Prostate gland (tissue), 2 donors: ENCODE results near the gene CFAP100.

Experiments
- CTCF ChIP-seq, 4 experiments: fragments of 200-600 bp in 2 of 4; fragments of 450-650 bp in 2 of 4; sonication (generic) in 2 of 4; IDR thresholded peaks; 1 replicate in 3 of 4; 2 replicates in 1 of 4; pipeline ENCODE4 v1.5.1; 2016 to 2019; ENCODE audit warnings: antibody characterized with exemption in 4 of 4, mild to moderate bottlenecking in 2 of 4, moderate library complexity in 2 of 4
- POLR2A ChIP-seq: fragments of 450-650 bp; IDR thresholded peaks from one replicate; pipeline ENCODE4 v1.6.1; 2016; ENCODE audit warnings: antibody characterized with exemption, mild to moderate bottlenecking
- POLR2AphosphoS5 ChIP-seq: sonication (generic); formaldehyde crosslinking; IDR thresholded peaks from one replicate; pipeline ENCODE4 v1.6.1; 2017; ENCODE audit warnings: antibody characterized with exemption

GRCh38 chr3:126364130-126364695 is 30.5 kb upstream of the CFAP100 start:
- TF ChIP-seq POLR2AphosphoS5 (no peak), CTCF (IDR thresholded peaks at IDR 0.05) (no peak), POLR2A (no peak)
